Lower lobe of right lung (tissue), 2 donors: Measurements from ENCODE around the gene NUBP2. TPM values are rescaled to one million over a fixed set of nuclear protein-coding genes. Genes with fewer than 3 reads are reported as not detected.

Experiments used
- ATAC-seq, 2 donors: fragments of 200-7000 bp; cut with Tn5 transposase; one replicate each; pipeline ENCODE4 v1.9.1; 2020 to 2022; ENCODE audit warnings: mild to moderate bottlenecking in 2 of 2, moderate library complexity in 2 of 2
- DNase-seq: peaks from one replicate; pipeline ENCODE4 v3.0.0-alpha.2; 2020
- H3K27ac ChIP-seq: fragments of 200-600 bp; one replicate; pipeline ENCODE4 v1.8.0; 2022
- H3K27me3 ChIP-seq: fragments of 200-600 bp; one replicate; pipeline ENCODE4 v1.8.0; 2022; ENCODE audit warnings: low read depth
- H3K36me3 ChIP-seq: fragments of 200-600 bp; one replicate; pipeline ENCODE4 v1.8.0; 2022; ENCODE audit warnings: mild to moderate bottlenecking
- H3K4me1 ChIP-seq: fragments of 200-600 bp; one replicate; pipeline ENCODE4 v1.8.0; 2022
- H3K4me3 ChIP-seq: fragments of 200-600 bp; one replicate; pipeline ENCODE4 v1.8.0; 2022; ENCODE audit warnings: mild to moderate bottlenecking
- H3K9me3 ChIP-seq: fragments of 200-600 bp; one replicate; pipeline ENCODE4 v1.8.0; 2022
- CTCF ChIP-seq: fragments of 200-600 bp; IDR thresholded peaks from one replicate; pipeline ENCODE4 v1.8.0; 2022; ENCODE audit warnings: antibody characterized with exemption, mild to moderate bottlenecking
- intact Hi-C: fragments of 100-400 bp; cut with DNase I; formaldehyde crosslinking; loops from one replicate; pipeline ENCODE4 v1.11.0; 2022
- total RNA-seq: library from RNA; stranded (reverse); fragmentation: NEBNext Ultra II Directional; extraction: Animal tissue kit (Norgen Biotek cat#: 25700); gene quantifications from one replicate; pipeline ENCODE4 v1.2.1, GENCODE V29; 2021
- donor health status: DM: no; HTN: yes; CAD: no; lungs with severe emphysema.

The NUBP2 gene
- total RNA-seq, 1 donor from 2014 or later = 36.0 TPM

DNA sequence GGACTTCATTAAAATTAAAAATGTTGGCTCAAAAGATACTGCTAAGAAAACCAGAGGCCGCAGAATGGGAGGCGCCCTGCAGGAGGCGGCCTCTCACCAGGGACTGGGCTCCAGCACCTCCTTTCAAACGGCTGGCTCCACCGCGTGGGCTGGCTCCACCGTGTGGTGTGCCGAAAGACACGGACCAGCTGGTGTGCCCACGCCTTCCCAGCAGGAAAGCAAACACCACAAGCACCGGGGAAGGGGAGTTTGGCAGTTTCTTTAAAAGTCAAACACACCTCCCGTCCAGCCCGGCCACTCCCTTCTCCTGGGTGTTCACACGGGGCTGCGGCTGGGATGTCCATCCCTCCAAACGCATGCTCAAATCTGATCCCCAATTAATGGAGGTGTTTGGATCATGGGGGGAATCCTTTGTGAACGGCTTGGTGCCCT lies 30.0 kb downstream of the NUBP2 start:
- no peak overlapping the region for H3K4me3 ChIP-seq
- peaks cover 11% of the 10 kb centered on the region for H3K4me1 ChIP-seq
- H3K9me3 ChIP-seq = no peaks in the 10 kb centered on the region
- no peaks in the 10 kb centered on the region for H3K27me3 ChIP-seq
- intact Hi-C loops = no loop called here
- DNase-seq (peak; percentile 87), ATAC-seq (peak; percentile 93 to 97)
- peaks cover 65% of the 10 kb centered on the region for H3K36me3 ChIP-seq
- no peak overlapping the region for H3K27ac ChIP-seq
- TF ChIP-seq CTCF = peak; percentile 59

DNA sequence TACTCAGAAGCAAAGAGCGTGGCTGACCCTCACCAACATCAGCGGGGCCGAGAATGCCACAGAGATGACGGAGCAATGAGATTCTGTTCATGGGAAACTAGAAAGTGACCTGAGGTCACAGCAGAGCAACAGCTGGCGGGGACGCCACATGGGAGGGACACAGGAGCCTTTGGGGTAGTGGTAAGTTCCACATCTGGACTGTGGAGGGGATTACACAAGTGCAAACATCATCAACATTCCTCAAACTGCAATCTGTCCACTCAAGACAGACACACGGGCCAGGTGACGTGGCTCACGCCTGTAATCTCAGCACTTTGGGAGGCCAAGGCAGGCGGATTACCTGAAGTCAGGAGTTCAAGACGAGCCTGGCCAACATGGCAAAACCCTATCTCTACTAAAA lies 32.7 kb downstream of the NUBP2 start:
- no peak for ATAC-seq
- H3K36me3 ChIP-seq = peaks cover 61% of the 10 kb centered on the region
- H3K9me3 ChIP-seq = no peaks in the 10 kb centered on the region
- no peak for DNase-seq
- H3K4me3 ChIP-seq = no peak overlapping the region
- no peak for TF ChIP-seq CTCF
- no peak overlapping the region for H3K27ac ChIP-seq
- intact Hi-C loops = no loop called here
- H3K4me1 ChIP-seq = peaks cover 11% of the 10 kb centered on the region
- H3K27me3 ChIP-seq = no peaks in the 10 kb centered on the region

DNA sequence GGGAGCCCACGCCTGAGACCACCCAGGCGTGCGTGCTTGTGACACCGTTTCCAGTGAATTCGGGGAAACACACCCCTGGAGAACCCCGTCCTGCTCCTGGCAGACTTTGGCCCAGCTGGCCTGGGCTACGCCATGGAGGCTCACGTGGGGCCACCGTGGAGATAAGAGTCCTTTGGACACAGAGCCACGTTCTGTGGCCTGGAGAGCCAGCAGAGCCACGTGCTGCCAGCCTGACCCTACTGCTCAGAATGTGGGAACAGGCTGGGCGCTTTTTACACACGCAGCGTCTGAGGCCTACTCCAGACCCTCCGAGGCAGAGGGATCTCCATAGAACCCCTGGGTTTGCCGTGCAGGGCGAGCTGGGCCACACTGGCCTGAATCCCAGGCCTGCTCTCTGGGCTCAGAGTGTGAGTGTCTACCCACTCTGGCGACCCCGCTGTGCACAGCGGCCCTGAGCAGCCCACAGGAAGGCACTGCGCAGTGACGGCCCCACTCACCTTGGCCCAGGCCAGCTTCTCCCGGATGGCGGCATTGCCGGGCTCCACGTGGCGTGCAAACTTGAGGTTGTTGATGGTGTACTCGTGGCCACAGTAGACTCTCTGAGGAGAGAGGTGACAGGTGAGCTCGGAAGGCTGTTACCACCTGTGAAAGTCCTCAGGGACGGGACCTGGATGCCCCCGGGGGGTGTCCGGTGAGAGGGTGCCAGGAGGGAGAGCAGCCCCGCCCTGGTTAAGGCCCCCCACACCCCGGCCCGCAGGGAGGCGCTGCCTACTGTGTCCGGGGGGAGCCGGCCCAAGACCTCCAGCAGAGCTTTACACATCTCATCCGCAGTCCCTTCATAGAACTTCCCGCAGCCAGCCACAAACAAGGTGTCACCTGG lies 33.9 kb downstream of the NUBP2 start:
- H3K36me3 ChIP-seq = peaks cover 68% of the 10 kb centered on the region
- TF ChIP-seq CTCF = no peak
- intact Hi-C loops = no loop called here
- no peaks in the 10 kb centered on the region for H3K27me3 ChIP-seq
- DNase-seq (peak; percentile 45), ATAC-seq (no peak)
- no peak overlapping the region for H3K4me3 ChIP-seq
- H3K27ac ChIP-seq = no peak overlapping the region
- H3K9me3 ChIP-seq = no peaks in the 10 kb centered on the region
- H3K4me1 ChIP-seq = peaks cover 11% of the 10 kb centered on the region

DNA sequence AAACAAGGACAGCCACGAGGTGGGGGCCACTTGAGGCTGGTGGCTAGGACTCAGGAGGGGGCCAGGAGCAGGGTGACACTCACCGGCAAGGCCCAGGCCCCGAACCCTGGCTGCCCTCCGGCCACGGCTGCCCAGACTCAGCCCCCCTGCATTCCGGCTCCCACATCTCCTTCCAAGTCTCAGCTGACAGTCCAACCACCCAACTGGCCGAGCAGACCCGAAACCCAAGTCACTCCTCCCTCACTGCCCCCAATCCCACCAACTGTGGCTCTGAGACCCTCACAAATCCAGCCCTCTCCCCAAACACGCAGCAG lies 34.5 kb downstream of the NUBP2 start:
- peaks cover 74% of the 10 kb centered on the region for H3K36me3 ChIP-seq
- no peak overlapping the region for H3K27ac ChIP-seq
- H3K9me3 ChIP-seq = no peaks in the 10 kb centered on the region
- peaks cover 11% of the 10 kb centered on the region for H3K4me1 ChIP-seq
- intact Hi-C loops = no loop called here
- no peaks in the 10 kb centered on the region for H3K27me3 ChIP-seq
- TF ChIP-seq CTCF = no peak
- DNase-seq (no peak), ATAC-seq (no peak)
- no peak overlapping the region for H3K4me3 ChIP-seq

GRCh38 chr16:1817716-1818115 lies 35.0 kb downstream of the NUBP2 start:
- Histone ChIP-seq H3K36me3 (peaks cover 79% of the 10 kb centered on the region), H3K4me3 (no peak overlapping the region), H3K27ac (no peak overlapping the region), H3K27me3 (no peaks in the 10 kb centered on the region), H3K9me3 (no peaks in the 10 kb centered on the region), H3K4me1 (peaks cover 6% of the 10 kb centered on the region)
- no peak for DNase-seq
- intact Hi-C loops = no loop called here
- no peak for ATAC-seq
- no peak for TF ChIP-seq CTCF
